ENCODE results near the gene GBP7. TPM values are rescaled to one million over a fixed set of nuclear protein-coding genes. Genes with fewer than 3 reads are reported as not detected.
"Not testable (repeated sequence)": the region's sequence is repeated elsewhere in the genome, so short reads cannot be mapped to it uniquely, and the experiment has no call there.

GBP7 gene
- total and polyA plus RNA-seq, 5 donors: 0.05 to 0.11 TPM; not detected in 3

GRCh38 chr1:89143484-89143883, 32.3 kb downstream of the GBP7 start:
- no peak overlapping the region for H3K4me3 ChIP-seq (ENCODE audit: low read length)
- H3K9me3 ChIP-seq (ENCODE audit: control insufficient read depth, low read length): no peaks in the 10 kb centered on the region
- intact Hi-C loops (cut with DNase I): no loop called here
- DNase-seq: no peak
- H3K4me1 ChIP-seq (ENCODE audit: control insufficient read depth, insufficient read depth, low read length): no peaks in the 10 kb centered on the region
- H3K27ac ChIP-seq (ENCODE audit: low read length): no peak overlapping the region
- ATAC-seq: no peak
- WGBS: 81% methylated on average over 2 of the region's 2 CpGs
- H3K27me3 ChIP-seq (ENCODE audit: control insufficient read depth, insufficient read depth): no peaks in the 10 kb centered on the region

GRCh38 chr1:89142160-89142559, 33.6 kb downstream of the GBP7 start:
- Histone ChIP-seq H3K4me3 (ENCODE audit: low read length) (no peak overlapping the region), H3K9me3 (ENCODE audit: control insufficient read depth, low read length) (no peaks in the 10 kb centered on the region), H3K4me1 (ENCODE audit: control insufficient read depth, insufficient read depth, low read length) (no peaks in the 10 kb centered on the region), H3K27ac (ENCODE audit: low read length) (no peak overlapping the region), H3K27me3 (ENCODE audit: control insufficient read depth, insufficient read depth) (no peaks in the 10 kb centered on the region)
- ATAC-seq: no peak
- intact Hi-C loops (cut with DNase I): no loop called here
- DNase-seq: no peak
- 94% methylated on average over 4 of the region's 4 CpGs for WGBS

- no peak for DNase-seq
- intact Hi-C loops (cut with DNase I): no loop called here
- Histone ChIP-seq H3K9me3 (ENCODE audit: control insufficient read depth, low read length) (no peaks in the 10 kb centered on the region), H3K27ac (ENCODE audit: low read length) (no peak overlapping the region), H3K4me1 (ENCODE audit: control insufficient read depth, insufficient read depth, low read length) (peaks cover 2% of the 10 kb centered on the region), H3K4me3 (ENCODE audit: low read length) (no peak overlapping the region), H3K27me3 (ENCODE audit: control insufficient read depth, insufficient read depth) (no peaks in the 10 kb centered on the region)
- WGBS: 97% methylated on average over 1 of the region's 1 CpG
- no peak for ATAC-seq
Measured at GRCh38 chr1:89133747-89134146, 42.1 kb downstream of the GBP7 start.

GRCh38 chr1:89130716-89131115, 45.1 kb downstream of the GBP7 start:
- DNase-seq (no peak), ATAC-seq (no peak)
- no peak overlapping the region for H3K4me3 ChIP-seq (ENCODE audit: low read length)
- H3K27ac ChIP-seq (ENCODE audit: low read length): no peak overlapping the region
- H3K27me3 ChIP-seq (ENCODE audit: control insufficient read depth, insufficient read depth): no peaks in the 10 kb centered on the region
- peaks cover 2% of the 10 kb centered on the region for H3K4me1 ChIP-seq (ENCODE audit: control insufficient read depth, insufficient read depth, low read length)
- intact Hi-C loops (cut with DNase I): no loop called here
- WGBS: 27% methylated on average over 1 of the region's 1 CpG
- H3K9me3 ChIP-seq (ENCODE audit: control insufficient read depth, low read length): no peaks in the 10 kb centered on the region

- intact Hi-C loops (cut with DNase I): no loop called here
- WGBS: 48% methylated on average over 4 of the region's 4 CpGs
- Histone ChIP-seq H3K27ac (ENCODE audit: low read length) (no peak overlapping the region), H3K4me3 (ENCODE audit: low read length) (peak overlapping the region; percentile 66), H3K27me3 (ENCODE audit: control insufficient read depth, insufficient read depth) (no peaks in the 10 kb centered on the region), H3K9me3 (ENCODE audit: control insufficient read depth, low read length) (no peaks in the 10 kb centered on the region), H3K4me1 (ENCODE audit: control insufficient read depth, insufficient read depth, low read length) (peaks cover 2% of the 10 kb centered on the region)
- DNase-seq (no peak), ATAC-seq (no peak)
Measured at GRCh38 chr1:89129911-89130310, 45.9 kb downstream of the GBP7 start.

GRCh38 chr1:89128003-89128458, 47.8 kb downstream of the GBP7 start:
- WGBS: 98% methylated on average over 31 of the region's 31 CpGs
- ATAC-seq; H3K4me1 ChIP-seq (ENCODE audit: control insufficient read depth, insufficient read depth, low read length); intact Hi-C loops (cut with DNase I); H3K27ac ChIP-seq (ENCODE audit: low read length); H3K9me3 ChIP-seq (ENCODE audit: control insufficient read depth, low read length); H3K27me3 ChIP-seq (ENCODE audit: control insufficient read depth, insufficient read depth); H3K4me3 ChIP-seq (ENCODE audit: low read length): not testable (repeated sequence)
- peak in 2 of 3 donors; percentile 46 to 48 for DNase-seq

- H3K27ac ChIP-seq (ENCODE audit: low read length): peak overlapping the region; percentile 33
- H3K9me3 ChIP-seq (ENCODE audit: control insufficient read depth, low read length); ATAC-seq; intact Hi-C loops (cut with DNase I); H3K4me1 ChIP-seq (ENCODE audit: control insufficient read depth, insufficient read depth, low read length); DNase-seq; H3K4me3 ChIP-seq (ENCODE audit: low read length); H3K27me3 ChIP-seq (ENCODE audit: control insufficient read depth, insufficient read depth): not testable (repeated sequence)
- 84% methylated on average over 23 of the region's 23 CpGs for WGBS
Measured at GRCh38 chr1:89126602-89127565, 48.9 kb downstream of the GBP7 start.

- Histone ChIP-seq H3K4me1 (ENCODE audit: control insufficient read depth, insufficient read depth, low read length) (peaks cover 2% of the 10 kb centered on the region), H3K9me3 (ENCODE audit: control insufficient read depth, low read length) (no peaks in the 10 kb centered on the region), H3K27me3 (ENCODE audit: control insufficient read depth, insufficient read depth) (no peaks in the 10 kb centered on the region), H3K4me3 (ENCODE audit: low read length) (peak within 1 kb of the TSS; percentile 96), H3K27ac (ENCODE audit: low read length) (peak within 1 kb of the TSS; percentile 91)
- ATAC-seq (peak; percentile 84 to 87), DNase-seq (no peak)
- intact Hi-C loops (cut with DNase I): no loop called here
- WGBS: 18% methylated on average over 6 of the region's 6 CpGs
Measured at GRCh38 chr1:89125913-89126580, 49.8 kb downstream of the GBP7 start, which contains the start of gene GBP2. GBP2 (minus strand) TSS chr1:89126114; CDS start chr1:89121966, 4,148 bp downstream.

GRCh38 chr1:89125240-89125912, 50.4 kb downstream of the GBP7 start:
- peak in 1 of 3 donors; percentile 50 for DNase-seq
- Histone ChIP-seq H3K4me3 (ENCODE audit: low read length) (peak overlapping the region; percentile 96), H3K9me3 (ENCODE audit: control insufficient read depth, low read length) (no peaks in the 10 kb centered on the region), H3K27ac (ENCODE audit: low read length) (peak overlapping the region; percentile 91), H3K27me3 (ENCODE audit: control insufficient read depth, insufficient read depth) (no peaks in the 10 kb centered on the region), H3K4me1 (ENCODE audit: control insufficient read depth, insufficient read depth, low read length) (peaks cover 2% of the 10 kb centered on the region)
- intact Hi-C loops (cut with DNase I): no loop called here
- peak; percentile 53 to 66 for ATAC-seq
- WGBS: 34% methylated on average over 3 of the region's 3 CpGs

GRCh38 chr1:89121641-89122040, 54.2 kb downstream of the GBP7 start:
- Histone ChIP-seq H3K27ac (ENCODE audit: low read length) (no peak overlapping the region), H3K9me3 (ENCODE audit: control insufficient read depth, low read length) (no peaks in the 10 kb centered on the region), H3K27me3 (ENCODE audit: control insufficient read depth, insufficient read depth) (no peaks in the 10 kb centered on the region), H3K4me1 (ENCODE audit: control insufficient read depth, insufficient read depth, low read length) (no peaks in the 10 kb centered on the region), H3K4me3 (ENCODE audit: low read length) (no peak overlapping the region)
- intact Hi-C loops (cut with DNase I): no loop called here
- ATAC-seq (no peak), DNase-seq (no peak)
- 96% methylated on average over 8 of the region's 8 CpGs for WGBS
